Suprapubic skin (tissue), 3 donors: Measurements from ENCODE around the gene SLC39A13.

Source experiments
- POLR2AphosphoS5 ChIP-seq, 3 donors: sonication (generic); formaldehyde crosslinking; IDR thresholded peaks; one replicate each; pipeline ENCODE4 v1.6.1; 2017; ENCODE audit warnings: antibody characterized with exemption in 3 of 3
- TF ChIP-seq, protein P1 (sequence below), 2 donors: fragments of 200-600 bp in 1 of 2; fragments of 450-650 bp in 1 of 2; sonication (generic) in 1 of 2; IDR thresholded peaks; one replicate each; pipeline ENCODE4 v1.5.1; 2016 to 2019; ENCODE audit warnings: antibody characterized with exemption in 2 of 2, mild to moderate bottlenecking in 1 of 2, moderate library complexity in 1 of 2

DNA sequence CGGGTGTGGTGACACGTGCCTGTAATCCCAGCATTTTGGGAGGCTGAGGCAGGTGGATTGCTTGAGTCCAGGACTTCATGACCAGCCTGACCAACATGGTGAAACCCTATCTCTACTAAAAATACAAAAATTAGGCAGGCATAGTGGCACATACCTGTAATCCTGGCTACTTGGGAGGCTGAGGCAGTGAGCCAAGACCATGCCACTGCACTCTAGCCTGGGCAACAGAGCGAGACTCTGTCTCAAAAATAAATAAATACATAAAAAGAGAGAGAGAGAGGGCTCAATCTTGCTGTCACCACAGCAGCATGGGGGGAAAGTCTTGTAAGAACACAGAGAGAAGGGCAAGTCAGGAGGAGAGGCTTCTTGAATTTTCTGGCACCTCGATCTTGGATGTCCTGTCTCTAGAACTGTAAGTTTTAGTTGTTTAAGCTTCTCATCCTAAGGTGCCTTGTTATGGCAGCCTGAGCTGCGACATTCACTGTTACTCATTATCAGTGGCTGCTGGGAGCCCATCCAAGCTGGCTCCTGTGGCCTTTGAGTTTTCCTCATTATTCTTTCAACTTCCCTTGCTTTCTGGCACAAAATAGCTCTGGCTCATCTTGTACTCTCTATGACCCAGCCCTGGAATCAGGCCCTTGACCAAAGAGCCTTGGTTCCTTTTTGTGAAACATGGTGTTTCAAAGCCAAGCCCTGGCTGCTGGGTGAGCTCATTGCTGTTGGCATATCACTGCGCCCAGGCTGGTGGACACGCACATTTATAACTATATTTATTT is 25.8 kb downstream of the SLC39A13 start:
- TF ChIP-seq, protein P1, sequence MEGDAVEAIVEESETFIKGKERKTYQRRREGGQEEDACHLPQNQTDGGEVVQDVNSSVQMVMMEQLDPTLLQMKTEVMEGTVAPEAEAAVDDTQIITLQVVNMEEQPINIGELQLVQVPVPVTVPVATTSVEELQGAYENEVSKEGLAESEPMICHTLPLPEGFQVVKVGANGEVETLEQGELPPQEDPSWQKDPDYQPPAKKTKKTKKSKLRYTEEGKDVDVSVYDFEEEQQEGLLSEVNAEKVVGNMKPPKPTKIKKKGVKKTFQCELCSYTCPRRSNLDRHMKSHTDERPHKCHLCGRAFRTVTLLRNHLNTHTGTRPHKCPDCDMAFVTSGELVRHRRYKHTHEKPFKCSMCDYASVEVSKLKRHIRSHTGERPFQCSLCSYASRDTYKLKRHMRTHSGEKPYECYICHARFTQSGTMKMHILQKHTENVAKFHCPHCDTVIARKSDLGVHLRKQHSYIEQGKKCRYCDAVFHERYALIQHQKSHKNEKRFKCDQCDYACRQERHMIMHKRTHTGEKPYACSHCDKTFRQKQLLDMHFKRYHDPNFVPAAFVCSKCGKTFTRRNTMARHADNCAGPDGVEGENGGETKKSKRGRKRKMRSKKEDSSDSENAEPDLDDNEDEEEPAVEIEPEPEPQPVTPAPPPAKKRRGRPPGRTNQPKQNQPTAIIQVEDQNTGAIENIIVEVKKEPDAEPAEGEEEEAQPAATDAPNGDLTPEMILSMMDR (IDR thresholded peaks at IDR 0.05): no peak
- TF ChIP-seq POLR2AphosphoS5 (IDR thresholded peaks at IDR 0.05): no peak
